ENCODE results near the gene VWA8. TPM values are rescaled to one million over a fixed set of nuclear protein-coding genes. Genes with fewer than 3 reads are reported as not detected.
"Not testable (repeated sequence)": the region's sequence is repeated elsewhere in the genome, so short reads cannot be mapped to it uniquely, and the experiment has no call there.

VWA8 gene
- polyA plus RNA-seq, 3 donors = 19.5 to 21.6 (median 20.2) TPM

GRCh38 chr13:41541142-41541938 lies 419.6 kb downstream of the VWA8 start:
- DNase-seq (ENCODE audit: extremely low read depth in 1 of 11, low read depth in 9 of 11, low spot score in 4 of 11) = no peak

DNA sequence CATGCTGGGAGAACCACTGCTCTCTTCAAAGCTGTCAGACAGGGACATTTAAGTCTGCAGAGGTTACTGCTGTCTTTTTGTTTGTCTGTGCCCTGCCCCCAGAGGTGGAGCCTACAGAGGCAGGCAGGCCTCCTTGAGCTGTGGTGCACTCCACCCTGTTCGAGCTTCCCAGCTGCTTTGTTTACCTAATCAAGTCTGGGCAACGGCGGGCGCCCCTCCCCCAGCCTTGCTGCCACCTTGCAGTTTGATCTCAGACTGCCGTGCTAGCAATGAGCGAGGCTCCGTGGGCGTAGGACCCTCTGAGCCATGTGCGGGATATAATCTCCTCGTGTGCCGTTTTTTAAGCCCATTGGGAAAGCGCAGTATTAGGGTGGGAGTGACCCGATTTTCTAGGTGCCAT lies 420.7 kb downstream of the VWA8 start:
- DNase-seq (ENCODE audit: extremely low read depth in 1 of 11, low read depth in 9 of 11, low spot score in 4 of 11) = not testable (repeated sequence)

GRCh38 chr13:41533266-41534052 lies 427.4 kb downstream of the VWA8 start:
- no peak for DNase-seq (ENCODE audit: extremely low read depth in 1 of 11, low read depth in 9 of 11, low spot score in 4 of 11)

- DNase-seq (ENCODE audit: extremely low read depth in 1 of 11, low read depth in 9 of 11, low spot score in 4 of 11) = no peak
These were observed 432.9 kb downstream of the VWA8 start for GRCh38 chr13:41528021-41528420.

DNA sequence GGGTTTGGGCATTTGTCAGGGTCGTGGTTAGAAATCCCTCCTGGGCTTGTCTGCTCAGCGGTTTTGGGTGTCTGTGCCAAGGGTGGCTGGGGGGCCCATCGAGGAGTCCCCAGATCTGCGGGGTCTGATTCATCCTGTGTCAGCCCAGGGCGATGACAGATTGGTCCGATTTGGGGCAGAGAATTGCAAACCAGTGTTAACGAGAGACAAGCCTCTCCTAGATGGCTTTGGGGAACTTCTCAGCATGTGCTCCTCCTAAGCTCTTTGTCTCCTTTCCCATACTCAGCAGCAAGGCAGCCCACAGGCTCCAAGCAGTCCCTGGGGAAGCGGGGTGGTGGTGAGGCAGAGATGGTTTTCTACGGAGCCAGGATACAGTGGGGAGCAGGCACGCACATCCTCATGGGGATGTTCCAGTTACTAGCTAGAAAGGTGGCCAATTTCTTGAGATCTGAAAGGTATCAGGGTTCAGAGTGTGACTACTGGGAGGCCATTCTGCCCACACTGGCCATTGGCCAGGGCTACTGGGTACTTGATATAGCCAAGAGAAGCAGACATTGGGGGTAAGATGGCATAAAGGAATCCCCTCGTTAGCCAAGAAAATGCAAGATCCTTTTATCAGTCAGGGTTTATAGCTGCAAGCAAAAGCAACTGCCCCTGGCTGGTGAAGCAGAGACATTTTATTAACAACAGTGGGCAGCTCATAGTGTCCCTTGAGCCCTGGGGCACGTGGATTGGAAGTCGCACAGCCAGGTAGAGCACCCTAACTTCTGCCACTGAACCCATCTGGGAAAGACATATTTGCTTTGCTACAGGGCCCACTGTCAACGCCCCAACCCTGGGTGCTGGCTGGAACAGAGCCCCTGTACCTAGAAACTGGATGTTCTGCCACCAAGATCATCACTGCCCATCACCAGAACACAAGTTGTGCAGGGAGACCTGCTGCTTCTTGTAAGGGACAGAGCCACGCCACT lies 440.0 kb downstream of the VWA8 start:
- no peak for DNase-seq (ENCODE audit: extremely low read depth in 1 of 11, low read depth in 9 of 11, low spot score in 4 of 11)

DNA sequence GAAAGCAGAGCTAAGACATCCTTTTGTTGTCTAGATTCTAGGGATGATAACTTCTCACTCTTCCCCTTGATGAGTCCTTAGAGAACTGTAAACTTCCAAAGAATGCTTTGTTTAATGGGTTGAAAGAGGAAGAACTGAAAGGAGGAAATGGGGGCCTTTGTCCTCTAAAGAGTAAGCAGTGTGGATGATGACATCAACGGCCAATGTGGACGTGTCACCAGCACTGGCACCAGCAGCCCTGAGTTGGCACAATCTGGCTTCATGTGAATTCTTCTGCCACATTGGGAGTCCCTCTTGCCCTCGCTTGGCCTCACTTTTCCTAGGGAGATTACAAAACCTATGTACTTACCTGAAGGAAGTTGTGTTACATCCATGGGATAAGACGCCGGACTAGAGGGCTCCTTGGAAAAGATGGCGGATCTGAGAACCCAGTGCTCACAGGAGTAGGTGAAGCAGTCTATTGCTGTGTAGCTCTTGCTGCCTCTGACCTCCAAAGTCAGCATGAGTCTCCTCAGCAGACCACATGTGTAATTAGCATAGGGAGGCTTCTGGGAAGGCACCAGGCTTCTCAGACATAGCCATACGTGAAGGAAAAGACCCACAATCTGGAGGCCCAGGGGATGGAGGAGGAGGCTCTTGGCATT lies 440.8 kb downstream of the VWA8 start:
- no peak for DNase-seq (ENCODE audit: extremely low read depth in 1 of 11, low read depth in 9 of 11, low spot score in 4 of 11)

Other genes with a start within 250 kb of the VWA8 start
- gene DGKH, start 87.5 kb upstream of the VWA8 start, polyA plus RNA-seq (ENCODE audit: insufficient read length in 3 of 3) = 1 to 10 TPM; 7.6 to 9.4 (median 8.5) TPM

Measured in renal cortex interstitium (tissue), 11 donors.